DOHH2 (cell line): Measurements from ENCODE around the gene MBD4.

Experiments used
- EZH2phosphoT487 ChIP-seq: fragments of 200-600 bp; sonication (generic); IDR thresholded peaks from 2 replicates; pipeline ENCODE4 v1.6.1; 2017; ENCODE audit warnings: borderline replicate concordance, mild to moderate bottlenecking, antibody characterized with exemption, low read length, moderate library complexity, mixed read lengths
- TF ChIP-seq, protein P1 (sequence below): fragments of 200-600 bp; sonication (generic); IDR thresholded peaks from one replicate; pipeline ENCODE4 v1.5.1; 2014; ENCODE audit warnings: antibody characterized with exemption, mild to moderate bottlenecking, low read depth, low read length; ENCODE audit not compliant: poor library complexity, severe bottlenecking

DNA sequence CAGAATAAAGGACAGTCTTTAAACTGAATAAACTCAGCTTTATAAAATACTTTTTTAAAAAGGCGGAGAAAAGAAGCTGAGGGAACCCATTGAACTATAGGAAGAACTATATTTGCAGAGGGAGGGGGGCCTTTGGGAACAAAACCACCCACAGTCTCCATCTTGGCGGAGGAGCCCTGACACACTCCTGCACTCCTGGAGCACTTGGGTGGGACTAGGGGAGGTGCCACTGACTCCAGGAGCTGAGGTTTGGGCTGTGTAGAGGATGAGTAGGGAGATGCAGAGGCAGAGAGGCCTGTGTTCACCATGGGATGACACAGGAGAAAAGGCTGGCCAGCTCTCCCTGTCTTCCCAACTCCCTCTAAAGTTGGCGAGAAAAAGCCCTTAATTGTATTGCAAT, 36.1 kb upstream of the MBD4 start:
- TF ChIP-seq, protein P1, sequence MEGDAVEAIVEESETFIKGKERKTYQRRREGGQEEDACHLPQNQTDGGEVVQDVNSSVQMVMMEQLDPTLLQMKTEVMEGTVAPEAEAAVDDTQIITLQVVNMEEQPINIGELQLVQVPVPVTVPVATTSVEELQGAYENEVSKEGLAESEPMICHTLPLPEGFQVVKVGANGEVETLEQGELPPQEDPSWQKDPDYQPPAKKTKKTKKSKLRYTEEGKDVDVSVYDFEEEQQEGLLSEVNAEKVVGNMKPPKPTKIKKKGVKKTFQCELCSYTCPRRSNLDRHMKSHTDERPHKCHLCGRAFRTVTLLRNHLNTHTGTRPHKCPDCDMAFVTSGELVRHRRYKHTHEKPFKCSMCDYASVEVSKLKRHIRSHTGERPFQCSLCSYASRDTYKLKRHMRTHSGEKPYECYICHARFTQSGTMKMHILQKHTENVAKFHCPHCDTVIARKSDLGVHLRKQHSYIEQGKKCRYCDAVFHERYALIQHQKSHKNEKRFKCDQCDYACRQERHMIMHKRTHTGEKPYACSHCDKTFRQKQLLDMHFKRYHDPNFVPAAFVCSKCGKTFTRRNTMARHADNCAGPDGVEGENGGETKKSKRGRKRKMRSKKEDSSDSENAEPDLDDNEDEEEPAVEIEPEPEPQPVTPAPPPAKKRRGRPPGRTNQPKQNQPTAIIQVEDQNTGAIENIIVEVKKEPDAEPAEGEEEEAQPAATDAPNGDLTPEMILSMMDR: no peak
- TF ChIP-seq EZH2phosphoT487: no peak
